LHCN-M2 (cell line): Measurements from ENCODE around the gene SEPTIN10. TPM values are rescaled to one million over a fixed set of nuclear protein-coding genes. Genes with fewer than 3 reads are reported as not detected.
"Not testable (repeated sequence)": the region's sequence is repeated elsewhere in the genome, so short reads cannot be mapped to it uniquely, and the experiment has no call there.

Source experiments
- DNase-seq: peaks from one replicate; pipeline ENCODE4 v3.0.0-alpha.2; 2012; ENCODE audit warnings: low read depth
- total RNA-seq: library from RNA; depleted of rRNA; stranded (reverse); fragments of >200 nt; gene quantifications from 2 replicates; pipeline ENCODE4 v1.2.3, GENCODE V29; 2014

Gene SEPTIN10
- total RNA-seq, 1 experiment from 2014 or later, result 75.1 TPM

- peak; percentile 40 for DNase-seq
These were observed 9.2 kb downstream of the SEPTIN10 start for GRCh38 chr2:109604597-109604996.

- DNase-seq, result no peak
These were observed 11.1 kb downstream of the SEPTIN10 start for GRCh38 chr2:109602617-109603188.

- no peak for DNase-seq
These were observed 12.0 kb downstream of the SEPTIN10 start for GRCh38 chr2:109601783-109602182.

GRCh38 chr2:109597283-109597682, 16.5 kb downstream of the SEPTIN10 start:
- DNase-seq, result no peak

- DNase-seq, result no peak
These were observed 18.1 kb downstream of the SEPTIN10 start for GRCh38 chr2:109595644-109596043.

GRCh38 chr2:109594246-109594885, 19.4 kb downstream of the SEPTIN10 start:
- DNase-seq, result no peak

GRCh38 chr2:109592905-109593304, 20.9 kb downstream of the SEPTIN10 start:
- DNase-seq, result no peak

GRCh38 chr2:109591206-109591605, 22.6 kb downstream of the SEPTIN10 start:
- no peak for DNase-seq

- DNase-seq, result no peak
These were observed 27.1 kb downstream of the SEPTIN10 start for GRCh38 chr2:109586687-109587086.

- DNase-seq, result peak; percentile 6
These were observed 30.6 kb downstream of the SEPTIN10 start for GRCh38 chr2:109582928-109583895.

- not testable (repeated sequence) for DNase-seq
These were observed 36.1 kb downstream of the SEPTIN10 start for GRCh38 chr2:109577630-109578029.

- DNase-seq, result no peak
These were observed 38.4 kb downstream of the SEPTIN10 start for GRCh38 chr2:109575373-109575772.

GRCh38 chr2:109563980-109564550, 49.7 kb downstream of the SEPTIN10 start:
- DNase-seq, result no peak

GRCh38 chr2:109563288-109563687, 50.5 kb downstream of the SEPTIN10 start:
- DNase-seq, result no peak

- DNase-seq, result no peak
These were observed 51.3 kb downstream of the SEPTIN10 start for GRCh38 chr2:109562421-109562820.

GRCh38 chr2:109560265-109560664, 53.5 kb downstream of the SEPTIN10 start:
- no peak for DNase-seq

GRCh38 chr2:109558076-109558882, 55.5 kb downstream of the SEPTIN10 start:
- DNase-seq, result peak; percentile 43

- DNase-seq, result no peak
These were observed 56.5 kb downstream of the SEPTIN10 start for GRCh38 chr2:109557309-109557708.

- no peak for DNase-seq
These were observed 58.3 kb downstream of the SEPTIN10 start for GRCh38 chr2:109555346-109555900.

GRCh38 chr2:109554758-109555157, 59.0 kb downstream of the SEPTIN10 start:
- no peak for DNase-seq
